Activated T-helper 1 cell treated with anti-CD3 and anti-CD28 coated beads, Interleukin-12 subunit alpha, Interleukin-12 subunit beta, Interleukin-2, Interleukin-4 antibody, amounts not matched to agents 30 ng/mL and 10 ng/mL and 1 ng/mL, durations not matched to agents 14 hours and 24 hours and 36 hours (primary cell): ENCODE data around the gene FCN2. TPM values are rescaled to one million over a fixed set of nuclear protein-coding genes. Genes with fewer than 3 reads are reported as not detected.

Source experiments
- DNase-seq: peaks from one replicate; pipeline ENCODE4 v3.0.0; 2021; ENCODE audit warnings: low spot score
- H3K27ac Mint-ChIP-seq: one replicate; pipeline ENCODE4 v1.8.0; 2021; ENCODE audit warnings: mild to moderate bottlenecking, mixed read lengths
- H3K27me3 Mint-ChIP-seq: one replicate; pipeline ENCODE4 v1.8.0; 2022; ENCODE audit warnings: mild to moderate bottlenecking, moderate library complexity, mixed read lengths; ENCODE audit not compliant: insufficient read depth
- H3K36me3 Mint-ChIP-seq: one replicate; pipeline ENCODE4 v1.8.0; 2021; ENCODE audit warnings: low read depth, mixed read lengths
- H3K4me1 Mint-ChIP-seq: one replicate; pipeline ENCODE4 v1.8.0; 2021; ENCODE audit warnings: low read depth, mixed read lengths
- H3K4me3 Mint-ChIP-seq: one replicate; pipeline ENCODE4 v1.8.0; 2021; ENCODE audit warnings: mild to moderate bottlenecking, moderate library complexity, mixed read lengths
- H3K9me3 Mint-ChIP-seq: one replicate; pipeline ENCODE4 v1.8.0; 2021; ENCODE audit warnings: mixed read lengths
- intact Hi-C: fragments of 100-400 bp; cut with micrococcal nuclease; formaldehyde crosslinking; loops from one replicate; pipeline ENCODE4 v1.15.1; 2024
- total RNA-seq: library from RNA; stranded (reverse); gene quantifications from 2 replicates; pipeline ENCODE4 v1.2.3, GENCODE V29; 2022

The FCN2 gene
- total RNA-seq, 1 donor from 2014 or later = not detected

DNA sequence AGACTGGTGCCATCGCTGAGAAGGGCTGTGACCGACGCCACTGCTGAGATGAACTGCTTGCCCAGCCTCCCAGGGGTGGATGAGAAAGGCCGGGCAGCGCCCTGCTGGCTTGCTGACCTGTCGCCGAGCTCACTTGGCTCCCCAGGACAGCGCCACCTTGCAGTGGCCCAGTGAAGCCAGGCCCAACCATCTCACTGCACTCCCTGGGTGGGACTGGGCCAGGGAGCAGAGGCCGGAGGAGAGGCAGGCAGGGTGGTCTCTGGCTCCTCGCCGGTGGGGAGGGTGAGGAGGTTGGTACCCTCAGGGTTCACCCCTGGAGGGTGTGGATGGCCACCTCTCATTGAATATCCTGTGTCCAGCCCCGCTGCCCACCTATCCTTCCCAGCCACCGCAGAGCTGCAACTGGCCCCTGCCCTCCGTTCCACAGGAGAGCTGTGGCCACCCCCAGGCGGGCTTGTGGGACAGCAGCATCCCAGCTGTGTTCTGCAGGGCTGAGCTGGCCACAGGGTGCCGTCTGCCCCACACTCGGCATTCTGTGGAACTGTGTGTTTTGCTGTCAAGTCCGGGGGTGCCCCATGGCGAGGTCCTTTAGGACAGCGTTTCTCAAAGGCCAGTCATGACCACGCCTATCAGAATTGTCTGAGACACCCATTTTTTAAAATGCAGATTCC lies 41.0 kb upstream of the FCN2 start:
- intact Hi-C loops = no loop called here
- Mint-ChIP-seq H3K4me3 (no peak overlapping the region), H3K9me3 (no peaks in the 10 kb centered on the region), H3K36me3 (no peaks in the 10 kb centered on the region), H3K27me3 (no peaks in the 10 kb centered on the region), H3K27ac (no peak overlapping the region), H3K4me1 (no peaks in the 10 kb centered on the region)
- DNase-seq = no peak

DNA sequence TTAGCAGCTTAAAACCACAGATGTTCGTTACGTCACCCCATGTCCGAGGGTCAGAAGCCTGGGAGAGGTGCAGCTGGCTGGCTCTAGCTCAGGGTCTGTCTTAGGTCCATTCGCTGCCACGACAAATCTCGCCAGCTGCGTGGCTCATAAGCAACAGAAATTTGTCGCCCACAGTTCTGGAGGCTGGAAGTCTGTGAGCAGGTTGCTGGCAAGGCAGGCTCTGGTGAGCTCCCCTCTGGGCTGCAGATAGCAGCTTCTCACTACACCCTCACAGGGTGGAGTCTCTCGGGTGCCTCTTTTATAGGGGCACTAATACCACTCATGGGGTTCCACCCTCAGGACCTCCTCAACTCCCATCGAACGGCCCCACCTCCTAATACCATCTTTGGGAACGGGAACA lies 40.1 kb upstream of the FCN2 start:
- no peaks in the 10 kb centered on the region for H3K4me1 Mint-ChIP-seq
- no peak overlapping the region for H3K4me3 Mint-ChIP-seq
- no peak for DNase-seq
- no peak overlapping the region for H3K27ac Mint-ChIP-seq
- no peaks in the 10 kb centered on the region for H3K36me3 Mint-ChIP-seq
- no peaks in the 10 kb centered on the region for H3K27me3 Mint-ChIP-seq
- H3K9me3 Mint-ChIP-seq = no peaks in the 10 kb centered on the region
- intact Hi-C loops = no loop called here

DNA sequence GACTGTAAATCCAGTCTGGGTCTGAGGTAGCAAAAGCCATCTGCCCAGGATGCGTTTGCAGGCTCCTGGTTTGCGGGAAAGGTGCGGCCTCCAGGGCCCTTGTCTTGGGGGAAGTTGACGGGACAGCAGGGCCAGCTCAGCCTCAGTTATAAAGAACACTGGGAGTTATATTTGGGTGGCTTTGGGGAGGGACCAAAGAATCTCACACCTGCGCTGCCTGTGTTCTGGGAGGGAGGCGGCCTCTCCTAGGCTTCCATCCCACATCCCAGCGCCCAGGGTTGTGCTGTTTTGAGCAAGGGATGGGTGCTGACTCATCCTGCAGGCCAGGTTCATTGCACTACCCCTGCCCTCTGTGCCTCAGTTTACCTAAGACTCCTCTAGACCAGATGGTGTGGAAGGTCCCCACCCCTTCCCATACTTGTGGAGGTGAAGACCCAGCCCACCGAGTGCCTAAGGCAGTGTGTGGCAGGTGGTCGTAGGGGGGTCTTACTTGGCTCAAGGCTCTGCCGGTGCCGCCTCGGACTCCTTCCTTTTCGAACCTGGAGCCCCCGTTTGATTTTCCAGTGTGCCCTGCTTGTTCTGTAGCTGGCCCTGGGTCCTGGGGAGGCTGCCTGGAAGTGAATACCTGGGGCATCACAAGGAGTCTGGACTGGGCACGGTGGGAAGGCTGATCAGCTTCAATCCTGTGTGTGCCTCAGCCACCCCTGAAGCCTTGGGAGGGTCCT lies 39.3 kb upstream of the FCN2 start:
- no peak for DNase-seq
- no peaks in the 10 kb centered on the region for H3K9me3 Mint-ChIP-seq
- H3K4me3 Mint-ChIP-seq = no peak overlapping the region
- no peaks in the 10 kb centered on the region for H3K4me1 Mint-ChIP-seq
- H3K36me3 Mint-ChIP-seq = no peaks in the 10 kb centered on the region
- H3K27ac Mint-ChIP-seq = no peak overlapping the region
- H3K27me3 Mint-ChIP-seq = no peaks in the 10 kb centered on the region
- intact Hi-C loops = no loop called here

DNA sequence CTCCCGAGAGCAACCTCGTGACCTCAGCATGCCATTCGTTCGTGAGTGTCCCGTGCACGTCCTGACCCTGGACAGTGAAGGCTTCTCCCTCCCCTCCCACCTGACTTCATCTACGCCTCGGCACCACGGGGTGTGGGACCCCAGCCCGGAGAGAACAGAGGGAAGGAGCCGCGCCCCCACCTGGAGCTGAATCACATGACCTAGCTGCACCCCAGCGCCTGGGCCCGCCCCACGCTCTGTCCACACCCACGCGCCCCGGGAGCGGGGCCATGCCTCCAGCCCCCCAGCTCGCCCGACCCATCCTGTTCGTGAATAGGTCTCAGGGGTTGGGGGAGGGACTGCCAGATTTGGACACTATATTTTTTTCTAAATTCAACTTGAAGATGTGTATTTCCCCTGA lies 38.3 kb upstream of the FCN2 start:
- H3K9me3 Mint-ChIP-seq = no peaks in the 10 kb centered on the region
- H3K27me3 Mint-ChIP-seq = no peaks in the 10 kb centered on the region
- no peaks in the 10 kb centered on the region for H3K36me3 Mint-ChIP-seq
- H3K4me3 Mint-ChIP-seq = no peak overlapping the region
- no peaks in the 10 kb centered on the region for H3K4me1 Mint-ChIP-seq
- H3K27ac Mint-ChIP-seq = no peak overlapping the region
- intact Hi-C loops = no loop called here
- no peak for DNase-seq

DNA sequence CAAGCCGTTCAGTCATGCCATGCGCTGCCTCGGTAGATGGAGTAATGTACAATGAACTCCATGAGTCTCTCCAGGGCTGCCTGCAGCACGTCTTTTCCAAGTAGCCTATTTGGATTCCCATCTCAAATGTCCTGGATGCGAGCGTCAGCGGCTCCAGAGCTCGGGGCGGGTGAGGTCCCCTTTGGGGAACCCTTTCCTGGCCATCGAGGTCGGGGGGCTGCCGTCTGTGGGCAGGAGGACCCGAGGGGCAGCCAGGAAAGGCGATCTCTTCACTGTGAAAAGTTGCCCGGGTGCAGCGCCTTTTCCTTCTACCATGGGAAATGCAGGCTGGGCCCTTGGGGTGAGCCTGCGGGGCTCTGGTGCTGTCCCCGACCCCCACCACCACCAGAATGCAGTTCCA lies 36.9 kb upstream of the FCN2 start:
- H3K9me3 Mint-ChIP-seq = no peaks in the 10 kb centered on the region
- intact Hi-C loops = no loop called here
- no peaks in the 10 kb centered on the region for H3K27me3 Mint-ChIP-seq
- no peak for DNase-seq
- no peak overlapping the region for H3K4me3 Mint-ChIP-seq
- no peak overlapping the region for H3K27ac Mint-ChIP-seq
- no peaks in the 10 kb centered on the region for H3K36me3 Mint-ChIP-seq
- H3K4me1 Mint-ChIP-seq = no peaks in the 10 kb centered on the region

DNA sequence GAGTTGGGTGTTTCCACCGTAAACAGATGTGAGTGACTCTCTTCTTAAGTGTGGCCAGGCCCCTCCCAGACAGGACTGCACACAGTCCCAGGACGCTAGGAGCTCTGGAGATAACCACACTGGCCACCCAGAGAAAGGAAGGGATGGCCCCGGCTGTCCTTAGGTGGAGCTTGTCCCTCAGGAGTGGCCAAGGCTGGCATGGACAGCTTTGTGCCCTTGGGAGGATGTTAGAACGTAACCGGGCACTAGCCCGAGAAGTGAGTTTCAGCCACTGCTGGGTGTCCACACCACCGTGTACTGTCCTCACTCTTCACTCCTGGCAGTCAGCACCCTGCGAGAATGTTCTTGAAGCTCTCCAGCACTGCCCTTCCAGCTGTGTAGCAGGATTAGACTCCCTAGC lies 35.8 kb upstream of the FCN2 start:
- no peaks in the 10 kb centered on the region for H3K4me1 Mint-ChIP-seq
- no peaks in the 10 kb centered on the region for H3K9me3 Mint-ChIP-seq
- no peaks in the 10 kb centered on the region for H3K36me3 Mint-ChIP-seq
- intact Hi-C loops = no loop called here
- H3K27ac Mint-ChIP-seq = no peak overlapping the region
- H3K27me3 Mint-ChIP-seq = no peaks in the 10 kb centered on the region
- no peak for DNase-seq
- no peak overlapping the region for H3K4me3 Mint-ChIP-seq

DNA sequence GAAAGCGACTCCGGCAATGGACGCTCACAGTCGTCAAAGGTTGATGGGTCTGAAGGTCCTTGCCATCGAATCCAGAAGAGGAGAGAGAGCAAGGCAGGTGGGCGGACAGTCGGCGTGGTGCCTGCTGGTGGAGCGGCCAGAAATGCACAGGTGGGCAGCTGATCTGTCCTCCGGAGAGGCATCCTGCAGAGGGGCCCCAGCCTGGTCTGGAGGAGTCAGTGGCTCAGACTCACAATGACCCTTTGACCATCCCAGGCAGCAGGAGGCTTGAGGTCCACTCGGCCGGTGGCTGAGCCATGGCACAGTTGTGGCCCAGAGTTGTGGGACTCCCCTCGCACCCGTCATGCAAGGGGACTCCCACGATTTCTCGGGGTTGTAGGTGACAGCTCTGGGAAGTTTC lies 34.4 kb upstream of the FCN2 start:
- Mint-ChIP-seq H3K9me3 (no peaks in the 10 kb centered on the region), H3K36me3 (no peaks in the 10 kb centered on the region), H3K27ac (no peak overlapping the region), H3K27me3 (no peaks in the 10 kb centered on the region), H3K4me3 (no peak overlapping the region), H3K4me1 (no peaks in the 10 kb centered on the region)
- no peak for DNase-seq
- intact Hi-C loops = no loop called here

DNA sequence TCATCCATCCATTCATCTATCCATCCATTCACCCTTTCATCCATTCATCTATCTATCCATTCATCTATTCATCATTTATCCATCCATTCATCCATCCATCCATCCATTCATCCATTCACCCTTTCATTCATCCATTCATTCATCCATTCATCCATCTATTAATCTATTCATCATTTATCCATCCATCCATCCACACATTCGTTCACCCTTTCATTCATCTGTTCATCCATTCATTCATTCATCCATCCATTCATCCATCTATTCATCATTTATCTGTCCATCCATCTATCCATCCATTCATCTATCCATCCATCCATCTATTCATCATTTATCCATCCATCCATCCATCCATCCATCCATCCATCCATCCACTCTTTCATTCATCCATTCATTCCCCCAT lies 33.9 kb upstream of the FCN2 start:
- no peaks in the 10 kb centered on the region for H3K4me1 Mint-ChIP-seq
- H3K36me3 Mint-ChIP-seq = no peaks in the 10 kb centered on the region
- no peak overlapping the region for H3K27ac Mint-ChIP-seq
- H3K27me3 Mint-ChIP-seq = no peaks in the 10 kb centered on the region
- no peaks in the 10 kb centered on the region for H3K9me3 Mint-ChIP-seq
- intact Hi-C loops = no loop called here
- DNase-seq = no peak
- H3K4me3 Mint-ChIP-seq = no peak overlapping the region

DNA sequence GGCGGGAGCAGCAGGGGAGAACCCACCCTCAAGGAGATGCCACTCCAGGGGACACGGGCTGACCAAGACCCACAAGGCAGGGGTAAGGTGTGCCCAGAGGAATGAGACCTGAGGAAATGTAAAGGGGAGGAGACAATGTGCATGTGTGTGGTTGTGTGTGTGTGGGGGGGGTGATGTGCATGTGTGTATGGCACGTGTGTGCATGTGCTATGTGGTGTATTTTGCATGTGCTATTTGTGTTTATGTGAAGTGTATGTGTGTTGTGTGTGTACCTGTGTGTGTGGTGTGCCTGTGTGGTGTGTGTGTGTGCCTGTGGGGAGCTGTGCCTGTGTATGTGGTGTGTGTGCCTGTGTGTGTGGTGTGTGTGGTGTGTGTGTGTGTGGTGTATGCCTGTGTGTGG lies 33.5 kb upstream of the FCN2 start:
- no peaks in the 10 kb centered on the region for H3K9me3 Mint-ChIP-seq
- no peak overlapping the region for H3K4me3 Mint-ChIP-seq
- DNase-seq = no peak
- H3K27ac Mint-ChIP-seq = no peak overlapping the region
- intact Hi-C loops = no loop called here
- H3K27me3 Mint-ChIP-seq = no peaks in the 10 kb centered on the region
- no peaks in the 10 kb centered on the region for H3K4me1 Mint-ChIP-seq
- H3K36me3 Mint-ChIP-seq = no peaks in the 10 kb centered on the region

DNA sequence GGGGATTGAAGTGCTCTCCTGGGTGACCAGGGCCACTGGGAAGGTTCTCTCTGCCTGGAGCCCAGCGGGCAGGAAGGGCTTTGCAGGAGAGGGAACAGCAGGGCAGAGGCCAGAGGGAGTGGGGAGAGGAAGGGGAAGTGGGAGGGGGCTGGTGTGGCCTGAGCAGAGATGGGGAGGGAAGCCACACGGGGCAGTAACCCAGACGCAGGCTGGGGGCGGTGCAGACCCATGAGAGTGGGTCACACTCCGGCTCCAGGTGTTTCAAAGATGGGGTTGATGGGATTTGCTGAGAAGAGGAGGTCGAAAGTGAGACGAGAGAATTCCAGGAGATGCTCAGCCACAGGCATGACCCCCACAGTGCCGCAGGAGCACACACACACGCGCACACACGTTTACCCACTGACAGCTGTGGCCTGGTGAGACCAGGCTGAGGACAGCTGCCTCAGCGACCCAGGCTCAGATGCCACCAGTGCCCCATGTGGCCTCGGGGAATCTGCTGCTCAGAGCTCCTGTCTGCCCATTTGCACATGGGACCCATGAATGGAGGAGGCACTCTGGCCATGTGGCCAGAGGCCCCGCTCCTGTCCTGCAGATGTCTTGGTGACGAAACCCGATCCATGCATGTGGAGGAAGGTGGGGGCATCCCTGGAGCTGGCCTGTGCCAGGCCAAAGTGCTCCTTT lies 32.7 kb upstream of the FCN2 start:
- Mint-ChIP-seq H3K9me3 (no peaks in the 10 kb centered on the region), H3K36me3 (no peaks in the 10 kb centered on the region), H3K27ac (no peak overlapping the region), H3K27me3 (no peaks in the 10 kb centered on the region), H3K4me3 (no peak overlapping the region), H3K4me1 (no peaks in the 10 kb centered on the region)
- intact Hi-C loops = no loop called here
- no peak for DNase-seq

DNA sequence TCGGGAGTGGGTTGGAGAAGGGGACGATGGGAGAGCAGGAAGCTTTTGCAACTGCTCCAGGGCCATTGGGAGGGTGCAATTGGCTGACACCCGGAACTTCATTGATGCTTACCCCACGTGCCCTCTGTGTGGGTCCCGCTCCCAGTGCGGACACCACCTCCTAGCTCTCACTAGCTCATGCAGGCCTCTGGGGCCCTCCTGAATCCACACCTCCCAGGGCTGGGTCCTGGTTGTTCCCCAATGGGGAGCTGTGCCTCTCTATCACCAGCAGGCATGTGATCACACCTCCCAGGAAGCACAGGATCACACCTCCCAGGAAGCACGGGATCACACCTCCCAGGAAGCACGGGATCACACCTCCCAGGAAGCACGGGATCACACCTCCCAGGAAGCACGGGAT lies 32.1 kb upstream of the FCN2 start:
- Mint-ChIP-seq H3K27ac (no peak overlapping the region), H3K4me1 (no peaks in the 10 kb centered on the region), H3K36me3 (no peaks in the 10 kb centered on the region), H3K27me3 (no peaks in the 10 kb centered on the region), H3K4me3 (no peak overlapping the region), H3K9me3 (no peaks in the 10 kb centered on the region)
- no peak for DNase-seq
- intact Hi-C loops = no loop called here

DNA sequence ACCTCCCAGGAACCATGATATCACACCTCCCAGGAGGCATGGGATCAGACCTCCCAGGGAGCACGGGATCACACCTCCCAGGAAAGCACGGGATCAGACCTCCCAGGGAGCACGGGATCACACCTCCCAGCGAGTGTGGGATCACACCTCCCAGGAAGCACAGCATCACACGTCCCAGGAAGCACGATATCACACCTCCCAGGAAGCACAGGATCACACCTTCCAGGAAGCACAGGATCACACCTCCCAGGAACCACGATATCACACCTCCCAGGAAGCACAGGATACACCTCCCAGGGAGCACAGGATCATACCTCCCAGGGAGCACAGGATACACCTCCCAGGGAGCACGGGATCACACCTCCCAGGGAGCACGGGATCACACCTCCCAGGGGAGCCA lies 30.0 kb upstream of the FCN2 start:
- H3K4me3 Mint-ChIP-seq = no peak overlapping the region
- intact Hi-C loops = no loop called here
- no peaks in the 10 kb centered on the region for H3K36me3 Mint-ChIP-seq
- no peaks in the 10 kb centered on the region for H3K27me3 Mint-ChIP-seq
- H3K9me3 Mint-ChIP-seq = no peaks in the 10 kb centered on the region
- H3K4me1 Mint-ChIP-seq = no peaks in the 10 kb centered on the region
- H3K27ac Mint-ChIP-seq = no peak overlapping the region
- no peak for DNase-seq

DNA sequence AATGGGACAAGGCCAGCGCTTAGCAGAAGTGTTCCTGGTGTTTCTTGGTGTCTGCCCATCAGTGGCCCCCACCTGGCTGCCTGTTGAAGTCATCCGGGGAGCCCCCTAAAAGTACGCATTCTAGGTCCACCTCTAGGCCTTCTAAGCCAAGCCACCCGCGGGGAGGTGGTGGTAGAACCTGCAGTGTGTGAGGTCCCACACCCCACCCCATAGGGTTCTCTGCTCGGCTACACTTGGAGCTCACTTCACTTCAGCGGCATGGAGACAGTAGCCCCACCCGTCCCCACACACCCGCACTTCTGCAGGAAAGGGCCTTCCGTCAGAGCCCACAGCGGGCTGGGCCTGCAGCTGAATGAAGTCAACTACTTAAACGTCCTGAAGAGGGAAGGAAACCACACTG lies 29.6 kb upstream of the FCN2 start:
- intact Hi-C loops = no loop called here
- Mint-ChIP-seq H3K4me1 (no peaks in the 10 kb centered on the region), H3K27ac (no peak overlapping the region), H3K4me3 (no peak overlapping the region), H3K27me3 (no peaks in the 10 kb centered on the region), H3K36me3 (no peaks in the 10 kb centered on the region), H3K9me3 (no peaks in the 10 kb centered on the region)
- DNase-seq = no peak
